GM21723 (cell line): Measurements from ENCODE around the gene RRP1B.
A peak's percentile ranks its signal among the peaks of the same experiment; 100 is the strongest.
"Not testable (repeated sequence)": the region's sequence is repeated elsewhere in the genome, so short reads cannot be mapped to it uniquely, and the experiment has no call there.

Experiments
- ATAC-seq: cut with Tn5 transposase; IDR thresholded peaks from one replicate; pipeline ENCODE4 v1.9.1; 2021; ENCODE audit warnings: mild to moderate bottlenecking, moderate library complexity; ENCODE audit not compliant: unreplicated experiment

The RRP1B gene

GRCh38 chr21:43697758-43698643 lies 38.6 kb downstream of the RRP1B start:
- no peak for ATAC-seq

- ATAC-seq: not testable (repeated sequence)
Observed at GRCh38 chr21:43699492-43699777, 40.1 kb downstream of the RRP1B start.

- ATAC-seq: no peak
Observed at GRCh38 chr21:43699933-43700599, 40.7 kb downstream of the RRP1B start.

GRCh38 chr21:43701936-43702784 lies 42.8 kb downstream of the RRP1B start:
- ATAC-seq: no peak

- no peak for ATAC-seq
Observed at GRCh38 chr21:43702785-43703034, 43.4 kb downstream of the RRP1B start.

GRCh38 chr21:43703035-43703880 lies 43.9 kb downstream of the RRP1B start:
- no peak for ATAC-seq

- no peak for ATAC-seq
Observed at GRCh38 chr21:43707462-43707861, 48.1 kb downstream of the RRP1B start.

GRCh38 chr21:43708745-43709381 lies 49.5 kb downstream of the RRP1B start:
- ATAC-seq: no peak

- no peak for ATAC-seq
Observed at GRCh38 chr21:43712268-43712942, 53.0 kb downstream of the RRP1B start.

GRCh38 chr21:43713123-43713522 lies 53.8 kb downstream of the RRP1B start:
- ATAC-seq: not testable (repeated sequence)

- ATAC-seq: peak; percentile 38
Observed at GRCh38 chr21:43716376-43717165, 57.2 kb downstream of the RRP1B start.

- peak; percentile 10 for ATAC-seq
Observed at GRCh38 chr21:43717166-43717853, 58.0 kb downstream of the RRP1B start.

- ATAC-seq: no peak
Observed at GRCh38 chr21:43717967-43718871, 58.9 kb downstream of the RRP1B start.

GRCh38 chr21:43718872-43719747 lies 59.8 kb downstream of the RRP1B start, which contains the start of gene PDXK:
Gene PDXK, plus strand, starts transcription at chr21:43719129. Its CDS starts 166 bp downstream, at chr21:43719295.
- ATAC-seq: peak; percentile 57

GRCh38 chr21:43719748-43720538 lies 60.6 kb downstream of the RRP1B start:
- peak; percentile 3 for ATAC-seq
